ENCODE measurements around the gene STYXL1. TPM values are rescaled to one million over a fixed set of nuclear protein-coding genes. Genes with fewer than 3 reads are reported as not detected.
A peak's percentile ranks its signal among the peaks of the same experiment; 100 is the strongest.

STYXL1 gene
- total and polyA plus RNA-seq, 9 donors: 15.2 to 29.7 (median 21.3) TPM

GRCh38 chr7:75995052-75995471, 52.7 kb downstream of the STYXL1 start:
- Histone ChIP-seq H3K27ac (ENCODE audit: low read length) (peak overlapping the region; percentile 54), H3K4me3 (ENCODE audit: low read length) (peak overlapping the region; percentile 95), H3K36me3 (ENCODE audit: control insufficient read depth, insufficient read depth, low read length) (peaks cover 17% of the 10 kb centered on the region), H3K27me3 (ENCODE audit: control insufficient read depth, insufficient read depth, low read length) (no peaks in the 10 kb centered on the region), H3K4me1 (ENCODE audit: control insufficient read depth, insufficient read depth, low read length) (peaks cover 45% of the 10 kb centered on the region), H3K9me3 (replicated peaks; ENCODE audit: control insufficient read depth, low read depth, low read length) (no peaks in the 10 kb centered on the region)
- WGBS (ENCODE audit: insufficient coverage): 15% methylated on average over 4 of the region's 11 CpGs
- peak; percentile 56 for DNase-seq

- Histone ChIP-seq H3K9me3 (replicated peaks; ENCODE audit: control insufficient read depth, low read depth, low read length) (no peaks in the 10 kb centered on the region), H3K27ac (ENCODE audit: low read length) (peak within 1 kb of the TSS; percentile 89), H3K4me3 (ENCODE audit: low read length) (peak within 1 kb of the TSS; percentile 95), H3K36me3 (ENCODE audit: control insufficient read depth, insufficient read depth, low read length) (peaks cover 17% of the 10 kb centered on the region), H3K4me1 (ENCODE audit: control insufficient read depth, insufficient read depth, low read length) (peaks cover 50% of the 10 kb centered on the region), H3K27me3 (ENCODE audit: control insufficient read depth, insufficient read depth, low read length) (no peaks in the 10 kb centered on the region)
- under 1% methylated on average over 49 of the region's 51 CpGs for WGBS (ENCODE audit: insufficient coverage)
- peak; percentile 97 for DNase-seq
These were observed 53.3 kb downstream of the STYXL1 start, which contains the start of gene TMEM120A for GRCh38 chr7:75994388-75995051. TMEM120A (minus strand) TSS chr7:75994595; CDS start chr7:75994570, 25 bp downstream.

GRCh38 chr7:75993689-75994387, 54.0 kb downstream of the STYXL1 start:
- DNase-seq: peak; percentile 74
- no peaks in the 10 kb centered on the region for H3K27me3 ChIP-seq (ENCODE audit: control insufficient read depth, insufficient read depth, low read length)
- H3K27ac ChIP-seq (ENCODE audit: low read length): peak overlapping the region; percentile 89
- peaks cover 14% of the 10 kb centered on the region for H3K36me3 ChIP-seq (ENCODE audit: control insufficient read depth, insufficient read depth, low read length)
- 2% methylated on average over 33 of the region's 40 CpGs for WGBS (ENCODE audit: insufficient coverage)
- H3K4me1 ChIP-seq (ENCODE audit: control insufficient read depth, insufficient read depth, low read length): peaks cover 56% of the 10 kb centered on the region
- H3K4me3 ChIP-seq (ENCODE audit: low read length): peak overlapping the region; percentile 95
- no peaks in the 10 kb centered on the region for H3K9me3 ChIP-seq (replicated peaks; ENCODE audit: control insufficient read depth, low read depth, low read length)

GRCh38 chr7:75992083-75992755, 55.6 kb downstream of the STYXL1 start:
- Histone ChIP-seq H3K9me3 (replicated peaks; ENCODE audit: control insufficient read depth, low read depth, low read length) (no peaks in the 10 kb centered on the region), H3K4me1 (ENCODE audit: control insufficient read depth, insufficient read depth, low read length) (peaks cover 56% of the 10 kb centered on the region), H3K36me3 (ENCODE audit: control insufficient read depth, insufficient read depth, low read length) (peaks cover 22% of the 10 kb centered on the region), H3K27me3 (ENCODE audit: control insufficient read depth, insufficient read depth, low read length) (no peaks in the 10 kb centered on the region), H3K4me3 (ENCODE audit: low read length) (no peak overlapping the region), H3K27ac (ENCODE audit: low read length) (peak overlapping the region; percentile 7)
- DNase-seq: peak; percentile 34
- WGBS (ENCODE audit: insufficient coverage): 72% methylated on average over 7 of the region's 20 CpGs

GRCh38 chr7:75991531-75992082, 56.2 kb downstream of the STYXL1 start:
- H3K27me3 ChIP-seq (ENCODE audit: control insufficient read depth, insufficient read depth, low read length): no peaks in the 10 kb centered on the region
- no peaks in the 10 kb centered on the region for H3K9me3 ChIP-seq (replicated peaks; ENCODE audit: control insufficient read depth, low read depth, low read length)
- peaks cover 26% of the 10 kb centered on the region for H3K36me3 ChIP-seq (ENCODE audit: control insufficient read depth, insufficient read depth, low read length)
- no peak for DNase-seq
- peaks cover 56% of the 10 kb centered on the region for H3K4me1 ChIP-seq (ENCODE audit: control insufficient read depth, insufficient read depth, low read length)
- no peak overlapping the region for H3K27ac ChIP-seq (ENCODE audit: low read length)
- no peak overlapping the region for H3K4me3 ChIP-seq (ENCODE audit: low read length)
- WGBS (ENCODE audit: insufficient coverage): 94% methylated on average over 5 of the region's 9 CpGs

- peaks cover 48% of the 10 kb centered on the region for H3K4me1 ChIP-seq (ENCODE audit: control insufficient read depth, insufficient read depth, low read length)
- no peaks in the 10 kb centered on the region for H3K27me3 ChIP-seq (ENCODE audit: control insufficient read depth, insufficient read depth, low read length)
- no peak overlapping the region for H3K4me3 ChIP-seq (ENCODE audit: low read length)
- H3K27ac ChIP-seq (ENCODE audit: low read length): peak overlapping the region; percentile 47
- DNase-seq: peak; percentile 67
- WGBS (ENCODE audit: insufficient coverage): 35% methylated on average over 20 of the region's 21 CpGs
- no peaks in the 10 kb centered on the region for H3K9me3 ChIP-seq (replicated peaks; ENCODE audit: control insufficient read depth, low read depth, low read length)
- H3K36me3 ChIP-seq (ENCODE audit: control insufficient read depth, insufficient read depth, low read length): peaks cover 35% of the 10 kb centered on the region
These were observed 58.1 kb downstream of the STYXL1 start for GRCh38 chr7:75989500-75990388.

GRCh38 chr7:75988568-75989499, 59.0 kb downstream of the STYXL1 start:
- WGBS (ENCODE audit: insufficient coverage): 13% methylated on average over 3 of the region's 31 CpGs
- H3K27ac ChIP-seq (ENCODE audit: low read length): peak overlapping the region; percentile 47
- peak; percentile 15 for DNase-seq
- H3K4me3 ChIP-seq (ENCODE audit: low read length): no peak overlapping the region
- peaks cover 43% of the 10 kb centered on the region for H3K4me1 ChIP-seq (ENCODE audit: control insufficient read depth, insufficient read depth, low read length)
- H3K9me3 ChIP-seq (replicated peaks; ENCODE audit: control insufficient read depth, low read depth, low read length): no peaks in the 10 kb centered on the region
- H3K27me3 ChIP-seq (ENCODE audit: control insufficient read depth, insufficient read depth, low read length): no peaks in the 10 kb centered on the region
- H3K36me3 ChIP-seq (ENCODE audit: control insufficient read depth, insufficient read depth, low read length): peaks cover 44% of the 10 kb centered on the region

- DNase-seq: no peak
- Histone ChIP-seq H3K4me1 (ENCODE audit: control insufficient read depth, insufficient read depth, low read length) (peaks cover 35% of the 10 kb centered on the region), H3K27me3 (ENCODE audit: control insufficient read depth, insufficient read depth, low read length) (no peaks in the 10 kb centered on the region), H3K27ac (ENCODE audit: low read length) (no peak overlapping the region), H3K36me3 (ENCODE audit: control insufficient read depth, insufficient read depth, low read length) (peaks cover 50% of the 10 kb centered on the region), H3K9me3 (replicated peaks; ENCODE audit: control insufficient read depth, low read depth, low read length) (no peaks in the 10 kb centered on the region), H3K4me3 (ENCODE audit: low read length) (no peak overlapping the region)
- WGBS (ENCODE audit: insufficient coverage): 84% methylated on average over 17 of the region's 30 CpGs
These were observed 59.8 kb downstream of the STYXL1 start for GRCh38 chr7:75987805-75988567.

Data from muscle of leg (tissue), 11 donors.